ENCODE results near the gene MAN1A1.

DNA sequence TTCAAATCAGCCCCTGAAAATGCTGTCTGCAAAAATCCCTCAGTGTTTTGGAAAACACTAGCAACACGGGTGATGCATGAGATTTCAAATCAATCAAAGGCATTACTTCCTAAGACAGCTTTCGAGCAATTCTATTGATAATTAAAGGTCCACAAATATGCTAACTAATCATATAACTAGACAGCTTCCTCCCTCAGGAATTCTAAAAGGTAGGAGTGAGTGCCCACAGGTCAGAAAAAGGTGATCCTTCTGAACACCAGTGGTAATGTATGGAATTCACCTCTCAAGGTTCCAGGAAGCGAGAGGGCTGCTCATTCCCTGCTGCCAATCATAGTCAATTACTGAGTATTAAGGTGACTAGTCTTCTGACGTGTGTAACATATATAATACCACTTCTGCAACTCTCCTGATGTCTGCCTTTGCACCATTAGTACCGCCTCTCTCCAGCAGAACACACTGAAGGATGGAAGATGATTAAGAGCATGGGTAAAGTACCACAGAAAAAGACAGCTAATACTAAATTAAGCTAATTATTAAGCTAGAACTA, 16.4 kb downstream of the MAN1A1 start:
- TF ChIP-seq, protein P1, sequence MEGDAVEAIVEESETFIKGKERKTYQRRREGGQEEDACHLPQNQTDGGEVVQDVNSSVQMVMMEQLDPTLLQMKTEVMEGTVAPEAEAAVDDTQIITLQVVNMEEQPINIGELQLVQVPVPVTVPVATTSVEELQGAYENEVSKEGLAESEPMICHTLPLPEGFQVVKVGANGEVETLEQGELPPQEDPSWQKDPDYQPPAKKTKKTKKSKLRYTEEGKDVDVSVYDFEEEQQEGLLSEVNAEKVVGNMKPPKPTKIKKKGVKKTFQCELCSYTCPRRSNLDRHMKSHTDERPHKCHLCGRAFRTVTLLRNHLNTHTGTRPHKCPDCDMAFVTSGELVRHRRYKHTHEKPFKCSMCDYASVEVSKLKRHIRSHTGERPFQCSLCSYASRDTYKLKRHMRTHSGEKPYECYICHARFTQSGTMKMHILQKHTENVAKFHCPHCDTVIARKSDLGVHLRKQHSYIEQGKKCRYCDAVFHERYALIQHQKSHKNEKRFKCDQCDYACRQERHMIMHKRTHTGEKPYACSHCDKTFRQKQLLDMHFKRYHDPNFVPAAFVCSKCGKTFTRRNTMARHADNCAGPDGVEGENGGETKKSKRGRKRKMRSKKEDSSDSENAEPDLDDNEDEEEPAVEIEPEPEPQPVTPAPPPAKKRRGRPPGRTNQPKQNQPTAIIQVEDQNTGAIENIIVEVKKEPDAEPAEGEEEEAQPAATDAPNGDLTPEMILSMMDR (conservative IDR thresholded peaks at IDR 0.05 in 1 of 2, IDR thresholded peaks at IDR 0.05 in 1 of 2; ENCODE audit: extremely low read depth in 1 of 2, insufficient read depth in 1 of 2, low read depth in 1 of 2, low read length in 2 of 2) = no peak
- no peak for TF ChIP-seq EZH2 (IDR thresholded peaks at IDR 0.05; ENCODE audit: borderline replicate concordance, low read length)

All from mammary epithelial cell (primary cell).